ENCODE measurements around the gene PIGU. TPM values are rescaled to one million over a fixed set of nuclear protein-coding genes. Genes with fewer than 3 reads are reported as not detected.

The PIGU gene
- total and polyA plus RNA-seq, 9 of the 15 experiments (the other 6 are each of a cell fraction or from before 2014, with no cell fraction given) = 6.5 to 100 (median 28.1) TPM

DNA sequence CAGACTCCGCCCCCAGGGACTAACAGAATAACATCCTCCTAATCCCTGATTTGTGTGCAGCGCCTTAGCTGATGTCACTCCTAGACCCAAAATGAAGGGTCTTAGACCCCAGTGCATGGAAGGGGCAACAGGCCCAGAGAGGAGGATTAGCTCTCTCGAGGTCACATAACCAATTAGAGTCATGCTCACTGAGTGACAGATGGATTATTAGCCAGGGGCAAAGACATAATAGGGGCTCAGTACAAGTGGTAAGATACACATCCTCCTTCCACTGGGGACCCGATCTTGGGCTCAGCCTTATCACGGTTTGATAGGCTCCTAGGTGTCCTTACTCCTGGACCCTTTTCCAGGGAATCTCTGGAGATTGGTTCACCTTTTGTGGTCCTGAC, 28.1 kb upstream of the PIGU start:
- H4K20me1 ChIP-seq (replicated peaks; ENCODE audit: control insufficient read depth, insufficient read depth, low read length) = no peaks in the 10 kb centered on the region
- DNase-seq (ENCODE audit: extremely low read depth in 1 of 4, low spot score in 3 of 4) (no peak), FAIRE-seq (no peak), ATAC-seq (no peak)
- in situ Hi-C loops (cut with MboI) (loop anchor here (10.0 kb wide), 2 partner anchors 170 to 390 kb away; no protein-coding TSS in a partner anchor), intact Hi-C loops (cut with micrococcal nuclease) (loop anchor here (5.0 kb wide), 1 partner anchor 513 kb away; no protein-coding TSS in a partner anchor)
- TSS peak; percentile 64 for BruUV-seq (replicated peaks)
- H3K4me1 ChIP-seq (replicated peaks in 1 of 2; ENCODE audit: control insufficient read depth in 2 of 2, insufficient read depth in 2 of 2, low read length in 2 of 2) = peaks cover 16 to 34% of the 10 kb centered on the region in 2 experiments
- CTCF ChIA-PET (ENCODE audit: low intra/inter-chr PET ratio) = interaction anchor here (0.9 kb wide), 1 partner anchor 167 kb away, joined by 4 read pairs; no protein-coding TSS in a partner anchor
- no peaks in the 10 kb centered on the region for H3K27me3 ChIP-seq (ENCODE audit: control insufficient read depth in 2 of 2, insufficient read depth in 2 of 2, low read length in 2 of 2)
- peak overlapping the region; percentile 92 for H3K4me3 ChIP-seq
- no peaks in the 10 kb centered on the region for H3K36me3 ChIP-seq (ENCODE audit: control insufficient read depth, insufficient read depth, low read length)
- H3K9ac ChIP-seq (ENCODE audit: insufficient read depth in 1 of 2, low read depth in 2 of 2, low read length in 2 of 2) = peak overlapping the region; percentile 60 to 87; a peak in 3 of 4 replicates
- H3K4me2 ChIP-seq (ENCODE audit: insufficient read depth, low read length) = peak overlapping the region; percentile 90
- H3K27ac ChIP-seq (ENCODE audit: extremely low read depth, low read depth, low read length) = peak overlapping the region; percentile 92
- H2AFZ ChIP-seq (ENCODE audit: low read depth, low read length) = peak overlapping the region; percentile 87
- no peaks in the 10 kb centered on the region for H3K79me2 ChIP-seq (ENCODE audit: control insufficient read depth, insufficient read depth, low read length)
- POLR2A ChIA-PET = interaction anchor here (0.7 to 2.0 kb wide), 2 partner anchors 166 to 234 kb away, joined by 3 to 7 read pairs; no protein-coding TSS in a partner anchor
- H3K9me3 ChIP-seq (replicated peaks; ENCODE audit: control insufficient read depth, insufficient read depth, low read depth, low read length) = no peaks in the 10 kb centered on the region
- 26% methylated on average over 5 of the region's 5 CpGs for WGBS (ENCODE audit: insufficient coverage, low coverage, missing lambda C conversion rate)
- H3K9me1 ChIP-seq (ENCODE audit: control insufficient read depth, insufficient read depth, low read length) = no peaks in the 10 kb centered on the region
- TF ChIP-seq, protein P1, sequence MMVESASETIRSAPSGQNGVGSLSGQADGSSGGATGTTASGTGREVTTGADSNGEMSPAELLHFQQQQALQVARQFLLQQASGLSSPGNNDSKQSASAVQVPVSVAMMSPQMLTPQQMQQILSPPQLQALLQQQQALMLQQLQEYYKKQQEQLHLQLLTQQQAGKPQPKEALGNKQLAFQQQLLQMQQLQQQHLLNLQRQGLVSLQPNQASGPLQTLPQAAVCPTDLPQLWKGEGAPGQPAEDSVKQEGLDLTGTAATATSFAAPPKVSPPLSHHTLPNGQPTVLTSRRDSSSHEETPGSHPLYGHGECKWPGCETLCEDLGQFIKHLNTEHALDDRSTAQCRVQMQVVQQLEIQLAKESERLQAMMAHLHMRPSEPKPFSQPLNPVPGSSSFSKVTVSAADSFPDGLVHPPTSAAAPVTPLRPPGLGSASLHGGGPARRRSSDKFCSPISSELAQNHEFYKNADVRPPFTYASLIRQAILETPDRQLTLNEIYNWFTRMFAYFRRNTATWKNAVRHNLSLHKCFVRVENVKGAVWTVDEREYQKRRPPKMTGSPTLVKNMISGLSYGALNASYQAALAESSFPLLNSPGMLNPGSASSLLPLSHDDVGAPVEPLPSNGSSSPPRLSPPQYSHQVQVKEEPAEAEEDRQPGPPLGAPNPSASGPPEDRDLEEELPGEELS (CRISPR knock-in tag; IDR thresholded peaks at IDR 0.05; ENCODE audit: borderline replicate concordance) = 0 out of 2 replicates have a peak, but pooled peaks have one; percentile 6
- TF ChIP-seq, protein P2, sequence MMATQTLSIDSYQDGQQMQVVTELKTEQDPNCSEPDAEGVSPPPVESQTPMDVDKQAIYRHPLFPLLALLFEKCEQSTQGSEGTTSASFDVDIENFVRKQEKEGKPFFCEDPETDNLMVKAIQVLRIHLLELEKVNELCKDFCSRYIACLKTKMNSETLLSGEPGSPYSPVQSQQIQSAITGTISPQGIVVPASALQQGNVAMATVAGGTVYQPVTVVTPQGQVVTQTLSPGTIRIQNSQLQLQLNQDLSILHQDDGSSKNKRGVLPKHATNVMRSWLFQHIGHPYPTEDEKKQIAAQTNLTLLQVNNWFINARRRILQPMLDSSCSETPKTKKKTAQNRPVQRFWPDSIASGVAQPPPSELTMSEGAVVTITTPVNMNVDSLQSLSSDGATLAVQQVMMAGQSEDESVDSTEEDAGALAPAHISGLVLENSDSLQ (IDR thresholded peaks at IDR 0.05) = 0 out of 2 replicates have a peak, but pooled peaks have one; percentile 11
- peak; percentile 35; the same call in 1 of the 2 replicates for TF ChIP-seq GABPB1 (CRISPR knock-in tag; IDR thresholded peaks at IDR 0.05)
- no peak for TF ChIP-seq MEF2A (IDR thresholded peaks at IDR 0.05; ENCODE audit: control insufficient read depth, low read depth, low read length)
- TF ChIP-seq ZNF347 (CRISPR knock-in tag; IDR thresholded peaks at IDR 0.05; ENCODE audit: low read depth) = no peak
- TF ChIP-seq PYGO2 (tag; IDR thresholded peaks at IDR 0.05) = no peak
- TF ChIP-seq, protein P3, sequence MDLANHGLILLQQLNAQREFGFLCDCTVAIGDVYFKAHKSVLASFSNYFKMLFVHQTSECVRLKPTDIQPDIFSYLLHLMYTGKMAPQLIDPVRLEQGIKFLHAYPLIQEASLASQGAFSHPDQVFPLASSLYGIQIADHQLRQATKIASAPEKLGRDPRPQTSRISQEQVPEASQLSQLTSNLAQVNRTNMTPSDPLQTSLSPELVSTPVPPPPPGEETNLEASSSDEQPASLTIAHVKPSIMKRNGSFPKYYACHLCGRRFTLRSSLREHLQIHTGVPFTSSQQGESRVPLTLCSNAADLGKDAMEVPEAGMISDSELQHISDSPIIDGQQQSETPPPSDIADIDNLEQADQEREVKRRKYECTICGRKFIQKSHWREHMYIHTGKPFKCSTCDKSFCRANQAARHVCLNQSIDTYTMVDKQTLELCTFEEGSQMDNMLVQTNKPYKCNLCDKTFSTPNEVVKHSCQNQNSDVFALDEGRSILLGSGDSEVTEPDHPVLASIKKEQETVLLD (IDR thresholded peaks at IDR 0.05) = 0 out of 2 replicates have a peak, but pooled peaks have one; percentile 6
- peak; percentile 2 for TF ChIP-seq TAF1 (IDR thresholded peaks at IDR 0.05; ENCODE audit: control insufficient read depth, extremely low read depth, insufficient read depth, low read length, severe bottlenecking)
- TF ChIP-seq, protein P4, sequence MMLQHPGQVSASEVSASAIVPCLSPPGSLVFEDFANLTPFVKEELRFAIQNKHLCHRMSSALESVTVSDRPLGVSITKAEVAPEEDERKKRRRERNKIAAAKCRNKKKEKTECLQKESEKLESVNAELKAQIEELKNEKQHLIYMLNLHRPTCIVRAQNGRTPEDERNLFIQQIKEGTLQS (IDR thresholded peaks at IDR 0.05) = no peak
- TF ChIP-seq, protein P4 (CRISPR knock-in tag; conservative IDR thresholded peaks at IDR 0.05) = 0 out of 2 replicates have a peak, but pooled peaks have one; percentile 7
- TF ChIP-seq, protein P5, sequence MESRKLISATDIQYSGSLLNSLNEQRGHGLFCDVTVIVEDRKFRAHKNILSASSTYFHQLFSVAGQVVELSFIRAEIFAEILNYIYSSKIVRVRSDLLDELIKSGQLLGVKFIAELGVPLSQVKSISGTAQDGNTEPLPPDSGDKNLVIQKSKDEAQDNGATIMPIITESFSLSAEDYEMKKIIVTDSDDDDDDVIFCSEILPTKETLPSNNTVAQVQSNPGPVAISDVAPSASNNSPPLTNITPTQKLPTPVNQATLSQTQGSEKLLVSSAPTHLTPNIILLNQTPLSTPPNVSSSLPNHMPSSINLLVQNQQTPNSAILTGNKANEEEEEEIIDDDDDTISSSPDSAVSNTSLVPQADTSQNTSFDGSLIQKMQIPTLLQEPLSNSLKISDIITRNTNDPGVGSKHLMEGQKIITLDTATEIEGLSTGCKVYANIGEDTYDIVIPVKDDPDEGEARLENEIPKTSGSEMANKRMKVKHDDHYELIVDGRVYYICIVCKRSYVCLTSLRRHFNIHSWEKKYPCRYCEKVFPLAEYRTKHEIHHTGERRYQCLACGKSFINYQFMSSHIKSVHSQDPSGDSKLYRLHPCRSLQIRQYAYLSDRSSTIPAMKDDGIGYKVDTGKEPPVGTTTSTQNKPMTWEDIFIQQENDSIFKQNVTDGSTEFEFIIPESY (CRISPR knock-in tag; IDR thresholded peaks at IDR 0.05) = no peak
- TF ChIP-seq ZC3H4 (CRISPR knock-in tag; IDR thresholded peaks at IDR 0.05; ENCODE audit: borderline replicate concordance) = 0 out of 2 replicates have a peak, but pooled peaks have one; percentile 2
- no peak for TF ChIP-seq NFYB (IDR thresholded peaks at IDR 0.05; ENCODE audit: extremely low read depth, insufficient read length)

Measured in K562 (cell line).